Adrenal gland (tissue), 12 donors: ENCODE measurements around the gene SPO11. TPM values are rescaled to one million over a fixed set of nuclear protein-coding genes. Genes with fewer than 3 reads are reported as not detected.

Experiments used
- DNase-seq, 7 donors: peaks; one replicate each; pipeline ENCODE4 v3.0.0-alpha.2; 2019 to 2020
- H3K27ac ChIP-seq, 5 donors: fragments of 200-600 bp; sonication (generic) in 4 of 5; 1 replicate in 3 of 5; 2 replicates in 2 of 5; pipeline versions ENCODE4 v1.5.1 to v1.8.0; 2016 to 2020; ENCODE audit warnings: mild to moderate bottlenecking in 1 of 5
- H3K27me3 ChIP-seq: fragments of 200-600 bp; 2 replicates; pipeline ENCODE4 v1.8.0; 2021
- H3K36me3 ChIP-seq, 2 donors: fragments of 200-600 bp; replicated peaks in 1 of 2; 1 replicate in 1 of 2; 2 replicates in 1 of 2; pipeline versions ENCODE4 v1.5.1 to v1.8.0; 2018 to 2022
- H3K4me1 ChIP-seq, 2 donors: fragments of 200-600 bp; replicated peaks in 1 of 2; 1 replicate in 1 of 2; 2 replicates in 1 of 2; pipeline versions ENCODE4 v1.5.1 to v1.8.0; 2018 to 2021
- H3K4me3 ChIP-seq, 4 donors: fragments of 200-600 bp; sonication (generic) in 3 of 4; one replicate each; pipeline ENCODE4 v1.5.1; 2016 to 2018
- H3K9me3 ChIP-seq, 3 donors: fragments of 200-600 bp; sonication (generic) in 1 of 3; replicated peaks in 1 of 3; 1 replicate in 2 of 3; 2 replicates in 1 of 3; pipeline versions ENCODE4 v1.5.1 to v1.8.0; 2016 to 2021
- POLR2A ChIP-seq, 2 donors: fragments of 450-650 bp; IDR thresholded peaks; one replicate each; pipeline ENCODE4 v1.6.1; 2017; ENCODE audit warnings: antibody characterized with exemption in 2 of 2, mild to moderate bottlenecking in 2 of 2, moderate library complexity in 1 of 2
- WGBS, 4 donors: extraction: QIAGEN DNeasy Blood & Tissue Kit in 2 of 4; methylation state at CpG; one replicate each; pipeline versions ENCODE4 v1.1.5 to v1.1.7; 2013 to 2017; 5-methylcytosine and 5-hydroxymethylcytosine counted together
- intact Hi-C, 2 donors: fragments of 100-400 bp; cut with DNase I; formaldehyde crosslinking; loops; one replicate each; pipeline versions ENCODE4 v1.14.1 to v1.15.0; 2022 to 2023
- polyA plus RNA-seq, 3 donors: library from polyadenylated mRNA; stranded (reverse); fragments of 200-250 nt in 2 of 3; fragments of 350-450 nt in 1 of 3; fragmentation: Illumina TruSeq in 1 of 3; extraction: RNeasy Lipid Tissue Mini Kit (QIAGEN cat#74804) in 1 of 3; gene quantifications; one replicate each; pipeline ENCODE4 v1.2.3, GENCODE V29; 2013 to 2014
- total RNA-seq, 9 donors: library from RNA; depleted of rRNA in 4 of 9; stranded (reverse); fragments of >200 nt in 4 of 9; fragments of 120-200 nt in 1 of 9; fragmentation: NEBNext Ultra II Directional in 1 of 9; extraction: Animal tissue kit (Norgen Biotek cat#: 25700) in 1 of 9; gene quantifications; one replicate each; pipeline versions ENCODE4 v1.1.0 to v1.2.4, GENCODE V29; 2013 to 2023
- TF ChIP-seq, protein P1 (sequence below), 6 experiments: fragments of 450-650 bp in 4 of 6; fragments of 200-600 bp in 2 of 6; sonication (generic) in 1 of 6; IDR thresholded peaks; 1 replicate in 5 of 6; 2 replicates in 1 of 6; pipeline versions ENCODE4 v1.5.1 to v1.8.0; 2016 to 2021; ENCODE audit warnings: antibody characterized with exemption in 6 of 6, mild to moderate bottlenecking in 2 of 6, moderate library complexity in 1 of 6
- donor health status: healthy with polysubstance abuse.
- donor health status: Bipolar disorder and iron deficiency.
- donor health status: DM: yes; HTN: yes; CAD: no.
- donor health status: DM: no; HTN: no; CAD: no.
- donor health status: DM: no; HTN: no; CAD: no.
- donor health status: DM: yes; HTN: yes; CAD: no.

Gene SPO11
- total and polyA plus RNA-seq, 12 donors, result not detected

DNA sequence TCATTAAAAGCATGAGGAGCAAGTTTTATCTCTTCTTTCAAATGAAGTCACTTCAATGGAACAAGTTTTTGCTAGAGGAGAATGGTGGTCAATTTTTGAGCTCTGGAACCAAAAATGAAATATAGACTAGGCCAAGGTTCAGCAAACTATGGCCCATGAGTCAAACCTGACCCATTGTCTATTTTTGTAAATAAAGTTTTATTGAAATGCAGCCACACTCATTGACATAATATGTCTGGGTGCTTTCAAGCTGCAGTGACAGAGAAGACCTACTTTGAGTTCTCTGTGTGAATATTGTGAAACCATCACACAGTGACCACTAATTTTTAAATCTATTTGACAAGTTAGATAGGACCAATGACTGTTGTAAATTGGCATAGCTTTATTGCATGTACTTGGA, 34.8 kb downstream of the SPO11 start:
- no peak overlapping the region for H3K27ac ChIP-seq
- no peaks in the 10 kb centered on the region for H3K9me3 ChIP-seq
- no peaks in the 10 kb centered on the region for H3K27me3 ChIP-seq
- H3K4me1 ChIP-seq, result no peaks in the 10 kb centered on the region
- TF ChIP-seq, protein P1, sequence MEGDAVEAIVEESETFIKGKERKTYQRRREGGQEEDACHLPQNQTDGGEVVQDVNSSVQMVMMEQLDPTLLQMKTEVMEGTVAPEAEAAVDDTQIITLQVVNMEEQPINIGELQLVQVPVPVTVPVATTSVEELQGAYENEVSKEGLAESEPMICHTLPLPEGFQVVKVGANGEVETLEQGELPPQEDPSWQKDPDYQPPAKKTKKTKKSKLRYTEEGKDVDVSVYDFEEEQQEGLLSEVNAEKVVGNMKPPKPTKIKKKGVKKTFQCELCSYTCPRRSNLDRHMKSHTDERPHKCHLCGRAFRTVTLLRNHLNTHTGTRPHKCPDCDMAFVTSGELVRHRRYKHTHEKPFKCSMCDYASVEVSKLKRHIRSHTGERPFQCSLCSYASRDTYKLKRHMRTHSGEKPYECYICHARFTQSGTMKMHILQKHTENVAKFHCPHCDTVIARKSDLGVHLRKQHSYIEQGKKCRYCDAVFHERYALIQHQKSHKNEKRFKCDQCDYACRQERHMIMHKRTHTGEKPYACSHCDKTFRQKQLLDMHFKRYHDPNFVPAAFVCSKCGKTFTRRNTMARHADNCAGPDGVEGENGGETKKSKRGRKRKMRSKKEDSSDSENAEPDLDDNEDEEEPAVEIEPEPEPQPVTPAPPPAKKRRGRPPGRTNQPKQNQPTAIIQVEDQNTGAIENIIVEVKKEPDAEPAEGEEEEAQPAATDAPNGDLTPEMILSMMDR (IDR thresholded peaks at IDR 0.05), result no peak
- TF ChIP-seq POLR2A (IDR thresholded peaks at IDR 0.05), result no peak
- intact Hi-C loops, result no loop called here
- H3K4me3 ChIP-seq, result no peak overlapping the region
- H3K36me3 ChIP-seq, result peaks cover 0 to 72% of the 10 kb centered on the region in 2 donors
- no peak for DNase-seq

DNA sequence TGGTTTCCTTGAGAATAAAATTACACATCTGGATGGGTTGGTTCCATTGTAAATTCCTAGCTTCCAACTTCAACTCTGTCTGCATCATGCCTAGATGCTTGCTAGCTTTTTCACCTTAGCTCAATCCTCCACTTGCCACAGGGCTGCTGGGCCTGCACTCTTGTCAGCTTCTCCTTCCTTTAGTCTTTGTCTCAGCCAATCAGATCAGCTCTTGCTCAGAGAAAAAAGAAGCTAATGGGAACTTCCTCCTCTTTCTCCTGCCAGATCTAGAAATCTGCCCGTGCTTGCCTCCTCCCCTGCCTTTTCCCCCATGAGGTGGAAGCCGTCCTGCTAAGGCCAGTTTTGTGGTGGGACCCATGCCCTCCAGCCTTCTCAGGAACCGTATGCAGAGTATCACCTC, 40.0 kb downstream of the SPO11 start:
- TF ChIP-seq, protein P1 (IDR thresholded peaks at IDR 0.05), result no peak
- no peak for TF ChIP-seq POLR2A (IDR thresholded peaks at IDR 0.05)
- WGBS, 4 donors, result 76 to 89% (median 84%) methylated on average over 3 of the region's 3 CpGs

DNA sequence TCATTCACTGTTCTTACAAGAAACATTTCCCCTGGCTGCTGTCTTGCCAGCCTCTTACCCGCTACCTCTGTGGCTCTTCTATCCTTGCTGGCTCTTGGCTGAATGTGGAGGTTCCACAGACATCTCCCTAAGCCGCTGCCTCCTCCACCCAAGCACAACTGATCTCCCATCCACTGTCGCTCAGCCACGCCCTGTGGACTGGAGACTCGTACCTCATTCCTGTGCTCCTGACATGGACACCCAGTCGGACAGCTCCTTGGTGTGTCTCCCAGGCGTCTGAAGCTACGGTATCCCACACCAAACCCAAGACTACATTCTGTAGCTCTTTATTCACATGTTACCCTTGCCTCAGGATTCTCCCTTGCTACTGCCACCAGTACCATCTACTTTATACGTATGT, 40.7 kb downstream of the SPO11 start:
- WGBS, 4 donors, result 90 to 94% (median 93%) methylated on average over 9 of the region's 9 CpGs
- no peaks in the 10 kb centered on the region for H3K4me1 ChIP-seq

More for the DNA sequence above, 40.0 kb downstream of the SPO11 start:
- intact Hi-C loops, result no loop called here
- Histone ChIP-seq H3K36me3 (peaks cover 0 to 100% of the 10 kb centered on the region in 2 donors), H3K4me1 (no peaks in the 10 kb centered on the region), H3K27me3 (no peaks in the 10 kb centered on the region), H3K9me3 (no peaks in the 10 kb centered on the region), H3K4me3 (no peak overlapping the region), H3K27ac (no peak overlapping the region)
- no peak for DNase-seq

DNA sequence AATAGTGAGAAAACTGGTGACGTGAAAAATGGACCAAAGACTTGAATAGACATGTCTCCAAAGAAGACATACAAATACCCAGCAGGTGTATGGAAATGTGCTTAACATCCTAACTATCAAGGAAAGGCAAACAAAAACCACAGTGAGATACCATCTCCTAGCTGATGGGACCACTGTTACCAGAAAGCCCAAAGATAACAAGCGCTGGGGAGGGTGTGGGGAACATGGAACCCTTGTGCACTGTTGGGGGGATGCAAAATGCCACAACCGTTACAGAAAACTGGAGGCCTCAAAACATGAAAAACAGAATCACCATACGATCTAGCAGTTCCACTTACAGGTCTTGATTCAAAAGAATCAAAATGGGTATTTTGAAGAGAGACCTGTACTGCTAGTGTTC, 41.8 kb downstream of the SPO11 start:
- no peaks in the 10 kb centered on the region for H3K4me1 ChIP-seq
- no peaks in the 10 kb centered on the region for H3K9me3 ChIP-seq
- no peak overlapping the region for H3K4me3 ChIP-seq
- DNase-seq, result no peak
- WGBS, 4 donors, result 91 to 94% (median 93%) methylated on average over 4 of the region's 4 CpGs
- H3K36me3 ChIP-seq, result peaks cover 0 to 98% of the 10 kb centered on the region in 2 donors
- no peak for TF ChIP-seq POLR2A (IDR thresholded peaks at IDR 0.05)
- TF ChIP-seq, protein P1 (IDR thresholded peaks at IDR 0.05), result no peak
- H3K27me3 ChIP-seq, result no peaks in the 10 kb centered on the region
- intact Hi-C loops, result no loop called here
- no peak overlapping the region for H3K27ac ChIP-seq

More for the DNA sequence above, 40.7 kb downstream of the SPO11 start:
- H3K27ac ChIP-seq, result no peak overlapping the region
- TF ChIP-seq, protein P1 (IDR thresholded peaks at IDR 0.05), result no peak
- no peak for TF ChIP-seq POLR2A (IDR thresholded peaks at IDR 0.05)
- intact Hi-C loops, result no loop called here
- H3K4me3 ChIP-seq, result no peak overlapping the region
- H3K27me3 ChIP-seq, result no peaks in the 10 kb centered on the region
- no peak for DNase-seq
- peaks cover 0 to 100% of the 10 kb centered on the region in 2 donors for H3K36me3 ChIP-seq
- no peaks in the 10 kb centered on the region for H3K9me3 ChIP-seq
